Neural progenitor cell (in vitro differentiated cells): ENCODE measurements around the gene ARFGAP1. TPM values are rescaled to one million over a fixed set of nuclear protein-coding genes. Genes with fewer than 3 reads are reported as not detected.
A peak's percentile ranks its signal among the peaks of the same experiment; 100 is the strongest.

Experiments used
- DNase-seq: peaks from one replicate; pipeline ENCODE4 v3.0.0-alpha.2; 2016; ENCODE audit warnings: low spot score
- H2AFZ ChIP-seq: fragments of 200-600 bp; sonication (generic); replicated peaks from 2 replicates; pipeline ENCODE4 v1.6.1; 2016; ENCODE audit warnings: antibody characterized with exemption
- H3F3A ChIP-seq: fragments of 200-600 bp; sonication (generic); 2 replicates; pipeline ENCODE4 v1.6.1; 2016; ENCODE audit warnings: antibody characterized with exemption, low read depth
- H3K27ac ChIP-seq: fragments of 200-600 bp; sonication (generic); 2 replicates; pipeline ENCODE4 v1.5.1; 2016; ENCODE audit warnings: mild to moderate bottlenecking
- H3K27me3 ChIP-seq: fragments of 200-600 bp; sonication (generic); 2 replicates; pipeline ENCODE4 v1.6.1; 2016; ENCODE audit warnings: mild to moderate bottlenecking, moderate library complexity
- H3K36me3 ChIP-seq: fragments of 200-600 bp; sonication (generic); 2 replicates; pipeline ENCODE4 v1.5.1; 2016
- H3K4me1 ChIP-seq: fragments of 200-600 bp; sonication (generic); 2 replicates; pipeline ENCODE4 v1.6.1; 2016; ENCODE audit warnings: mixed run types
- H3K4me2 ChIP-seq: fragments of 200-600 bp; sonication (generic); 2 replicates; pipeline ENCODE4 v1.6.1; 2016
- H3K4me3 ChIP-seq: fragments of 200-600 bp; sonication (generic); 2 replicates; pipeline ENCODE4 v1.5.1; 2016
- H3K79me2 ChIP-seq: fragments of 200-600 bp; sonication (generic); 2 replicates; pipeline ENCODE4 v1.6.1; 2016; ENCODE audit warnings: low read depth
- H3K9ac ChIP-seq: fragments of 200-600 bp; sonication (generic); 2 replicates; pipeline ENCODE4 v1.6.1; 2016
- H3K9me3 ChIP-seq: fragments of 200-600 bp; sonication (generic); 2 replicates; pipeline ENCODE4 v1.5.1; 2016; ENCODE audit warnings: low read depth
- H4K20me1 ChIP-seq: fragments of 200-600 bp; sonication (generic); 2 replicates; pipeline ENCODE4 v1.6.1; 2016; ENCODE audit warnings: low read depth
- H3K27ac Mint-ChIP-seq: 3 replicates; pipeline ENCODE4 v1.8.0; 2021; ENCODE audit warnings: mixed read lengths
- H3K27me3 Mint-ChIP-seq: 2 replicates; pipeline ENCODE4 v1.8.0; 2022; ENCODE audit warnings: low read depth, mild to moderate bottlenecking, inconsistent platforms, moderate library complexity, mixed read lengths; ENCODE audit not compliant: insufficient read depth
- H3K36me3 Mint-ChIP-seq: 3 replicates; pipeline ENCODE4 v1.8.0; 2021; ENCODE audit warnings: mixed read lengths
- H3K4me1 Mint-ChIP-seq: 3 replicates; pipeline ENCODE4 v1.8.0; 2021; ENCODE audit warnings: mixed read lengths
- H3K4me3 Mint-ChIP-seq: 3 replicates; pipeline ENCODE4 v1.8.0; 2021; ENCODE audit warnings: mild to moderate bottlenecking, moderate library complexity, mixed read lengths
- H3K9me3 Mint-ChIP-seq: 3 replicates; pipeline ENCODE4 v1.8.0; 2020; ENCODE audit warnings: mixed read lengths
- EZH2 ChIP-seq: fragments of 200-600 bp; sonication (generic); IDR thresholded peaks from 2 replicates; pipeline ENCODE4 v1.6.1; 2017; ENCODE audit warnings: antibody characterized with exemption, mild to moderate bottlenecking, moderate library complexity
- EZH2phosphoT487 ChIP-seq: fragments of 200-600 bp; sonication (generic); IDR thresholded peaks from 2 replicates; pipeline ENCODE4 v1.6.1; 2017; ENCODE audit warnings: antibody characterized with exemption
- total RNA-seq: library from RNA; depleted of rRNA; stranded (reverse); fragments of >200 nt; gene quantifications from 2 replicates; pipeline ENCODE4 v1.2.3, GENCODE V29; 2015; ENCODE audit warnings: low replicate concordance
- TF ChIP-seq, protein P1 (sequence below): fragments of 200-600 bp; sonication (generic); IDR thresholded peaks from 2 replicates; pipeline ENCODE4 v1.5.1; 2017; ENCODE audit warnings: antibody characterized with exemption, mild to moderate bottlenecking

The ARFGAP1 gene
- total RNA-seq, 1 donor from 2014 or later, result 43.7 TPM

DNA sequence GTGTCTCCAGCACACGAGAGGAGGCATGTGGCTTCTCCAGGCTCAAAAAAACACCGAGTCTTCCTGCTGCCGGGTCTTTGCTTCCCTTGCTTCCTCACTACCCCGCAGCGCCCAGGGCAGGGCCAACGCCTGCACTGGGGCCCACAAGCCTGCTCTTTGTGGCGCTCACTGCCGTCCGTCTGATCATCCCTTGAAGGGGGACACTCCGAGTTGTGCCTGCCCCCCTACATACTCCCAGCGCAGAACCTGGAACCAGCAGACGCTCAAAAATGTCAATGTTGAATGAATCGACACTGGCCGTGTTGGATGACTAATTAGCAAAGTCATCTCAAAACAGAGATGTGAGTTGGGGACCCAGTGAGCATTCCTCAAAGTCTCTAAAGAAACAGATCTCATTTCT, 8.1 kb upstream of the ARFGAP1 start:
- H3K27me3 Mint-ChIP-seq, result peaks cover 16% of the 10 kb centered on the region
- peak overlapping the region; percentile 71 for H3K4me3 Mint-ChIP-seq
- H3K9me3 ChIP-seq, result no peaks in the 10 kb centered on the region
- no peak overlapping the region for H3K4me3 ChIP-seq
- H3K36me3 ChIP-seq, result no peaks in the 10 kb centered on the region
- H3K4me1 Mint-ChIP-seq, result peaks cover 73% of the 10 kb centered on the region
- no peaks in the 10 kb centered on the region for H3K79me2 ChIP-seq
- H3K36me3 Mint-ChIP-seq, result no peaks in the 10 kb centered on the region
- H3K4me1 ChIP-seq, result peaks cover 22% of the 10 kb centered on the region
- no peak overlapping the region for H3K27ac ChIP-seq
- no peak overlapping the region for H2AFZ ChIP-seq
- H3K27me3 ChIP-seq, result no peaks in the 10 kb centered on the region
- peaks cover 13% of the 10 kb centered on the region for H3F3A ChIP-seq
- no peak for TF ChIP-seq EZH2
- TF ChIP-seq, protein P1, sequence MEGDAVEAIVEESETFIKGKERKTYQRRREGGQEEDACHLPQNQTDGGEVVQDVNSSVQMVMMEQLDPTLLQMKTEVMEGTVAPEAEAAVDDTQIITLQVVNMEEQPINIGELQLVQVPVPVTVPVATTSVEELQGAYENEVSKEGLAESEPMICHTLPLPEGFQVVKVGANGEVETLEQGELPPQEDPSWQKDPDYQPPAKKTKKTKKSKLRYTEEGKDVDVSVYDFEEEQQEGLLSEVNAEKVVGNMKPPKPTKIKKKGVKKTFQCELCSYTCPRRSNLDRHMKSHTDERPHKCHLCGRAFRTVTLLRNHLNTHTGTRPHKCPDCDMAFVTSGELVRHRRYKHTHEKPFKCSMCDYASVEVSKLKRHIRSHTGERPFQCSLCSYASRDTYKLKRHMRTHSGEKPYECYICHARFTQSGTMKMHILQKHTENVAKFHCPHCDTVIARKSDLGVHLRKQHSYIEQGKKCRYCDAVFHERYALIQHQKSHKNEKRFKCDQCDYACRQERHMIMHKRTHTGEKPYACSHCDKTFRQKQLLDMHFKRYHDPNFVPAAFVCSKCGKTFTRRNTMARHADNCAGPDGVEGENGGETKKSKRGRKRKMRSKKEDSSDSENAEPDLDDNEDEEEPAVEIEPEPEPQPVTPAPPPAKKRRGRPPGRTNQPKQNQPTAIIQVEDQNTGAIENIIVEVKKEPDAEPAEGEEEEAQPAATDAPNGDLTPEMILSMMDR, result no peak
- no peak for TF ChIP-seq EZH2phosphoT487
- H3K9ac ChIP-seq, result no peak overlapping the region
- H3K27ac Mint-ChIP-seq, result peak overlapping the region; percentile 95
- H3K4me2 ChIP-seq, result no peak overlapping the region
- H3K9me3 Mint-ChIP-seq, result no peaks in the 10 kb centered on the region
- no peaks in the 10 kb centered on the region for H4K20me1 ChIP-seq
- DNase-seq, result no peak

DNA sequence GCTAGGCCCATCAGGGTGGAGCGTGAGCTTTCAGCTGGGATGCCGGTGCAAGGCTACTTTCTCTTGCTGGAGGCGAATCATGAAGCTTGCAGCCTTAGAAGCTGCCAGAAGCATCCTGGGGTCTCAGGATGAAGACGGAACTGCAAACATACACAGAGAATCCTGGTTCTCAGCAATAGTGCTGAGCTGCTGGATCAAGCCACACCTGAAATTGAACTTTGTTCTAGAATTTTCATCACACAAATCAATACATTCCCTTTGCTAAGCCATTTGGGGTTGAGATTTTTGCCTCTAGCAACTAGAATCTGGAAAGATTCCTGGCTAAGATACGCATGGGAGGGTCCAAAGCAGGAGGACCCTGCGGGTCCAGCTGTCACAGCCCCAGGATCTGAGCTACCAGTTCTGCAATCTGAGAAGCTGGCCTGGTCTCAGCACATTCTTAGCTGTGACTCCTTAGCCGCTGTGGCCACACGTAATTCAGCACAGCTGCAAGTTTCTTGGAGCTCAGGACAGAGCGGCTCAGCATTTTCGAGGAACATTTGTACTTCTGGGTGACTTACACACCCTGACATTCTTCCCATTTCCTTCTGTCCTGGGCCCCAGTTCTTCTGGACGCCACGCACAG, 6.6 kb upstream of the ARFGAP1 start:
- Mint-ChIP-seq H3K9me3 (no peaks in the 10 kb centered on the region), H3K27me3 (peaks cover 13% of the 10 kb centered on the region), H3K4me1 (peaks cover 65% of the 10 kb centered on the region), H3K36me3 (peaks cover 4% of the 10 kb centered on the region), H3K27ac (no peak overlapping the region), H3K4me3 (no peak overlapping the region)
- H3K4me3 ChIP-seq, result no peak overlapping the region
- H3K9me3 ChIP-seq, result no peaks in the 10 kb centered on the region
- H3K9ac ChIP-seq, result no peak overlapping the region
- H3K36me3 ChIP-seq, result no peaks in the 10 kb centered on the region
- H3K4me2 ChIP-seq, result no peak overlapping the region
- no peaks in the 10 kb centered on the region for H4K20me1 ChIP-seq
- H3K4me1 ChIP-seq, result peaks cover 13% of the 10 kb centered on the region
- H3K79me2 ChIP-seq, result no peaks in the 10 kb centered on the region
- no peak overlapping the region for H2AFZ ChIP-seq
- H3K27ac ChIP-seq, result no peak overlapping the region
- DNase-seq, result no peak
- no peak for TF ChIP-seq EZH2phosphoT487
- TF ChIP-seq EZH2, result no peak
- TF ChIP-seq, protein P1, result no peak
- H3K27me3 ChIP-seq, result no peaks in the 10 kb centered on the region
- H3F3A ChIP-seq, result peaks cover 9% of the 10 kb centered on the region

DNA sequence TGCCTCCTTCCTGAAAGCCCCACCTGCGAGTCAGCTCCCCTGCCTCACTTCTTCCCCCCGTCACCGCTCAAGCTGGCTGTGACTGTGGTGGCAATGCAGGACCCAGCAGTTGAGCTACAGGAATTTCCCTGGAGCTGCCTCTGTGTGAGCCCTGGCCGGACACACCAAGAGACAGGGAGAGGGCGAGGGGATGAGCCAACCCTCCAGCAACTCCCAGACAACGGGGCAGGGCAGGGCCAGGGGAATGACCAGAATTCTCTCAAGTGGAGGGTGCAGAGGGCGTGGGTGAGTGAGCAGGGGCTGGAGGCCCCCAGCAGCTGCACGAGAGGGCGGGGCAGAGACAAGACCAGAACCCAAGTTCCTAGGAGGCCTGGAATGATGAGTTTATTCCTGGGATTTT, 4.9 kb upstream of the ARFGAP1 start:
- Histone ChIP-seq H3K4me1 (peaks cover 3% of the 10 kb centered on the region), H3K27ac (no peak overlapping the region), H3K9me3 (no peaks in the 10 kb centered on the region), H3K4me2 (no peak overlapping the region), H3K27me3 (no peaks in the 10 kb centered on the region), H2AFZ (no peak overlapping the region), H3K9ac (no peak overlapping the region), H3K79me2 (peaks cover 4% of the 10 kb centered on the region), H3F3A (no peaks in the 10 kb centered on the region), H3K36me3 (no peaks in the 10 kb centered on the region), H3K4me3 (no peak overlapping the region), H4K20me1 (peaks cover 3% of the 10 kb centered on the region)
- Mint-ChIP-seq H3K4me3 (no peak overlapping the region), H3K4me1 (peaks cover 55% of the 10 kb centered on the region), H3K27ac (peak overlapping the region; percentile 86), H3K27me3 (peaks cover 15% of the 10 kb centered on the region), H3K9me3 (no peaks in the 10 kb centered on the region), H3K36me3 (peaks cover 7% of the 10 kb centered on the region)
- DNase-seq, result no peak
- TF ChIP-seq EZH2 (no peak), EZH2phosphoT487 (no peak)
- TF ChIP-seq, protein P1, result no peak
